Fibroblast of skin of left biceps (primary cell): Measurements from ENCODE around the gene LAMA3.

Experiments used
- DNase-seq, 2 experiments: peaks; one replicate each; pipeline ENCODE4 v3.0.0-alpha.2; 2013; ENCODE audit warnings: low read depth in 2 of 2

The LAMA3 gene

DNA sequence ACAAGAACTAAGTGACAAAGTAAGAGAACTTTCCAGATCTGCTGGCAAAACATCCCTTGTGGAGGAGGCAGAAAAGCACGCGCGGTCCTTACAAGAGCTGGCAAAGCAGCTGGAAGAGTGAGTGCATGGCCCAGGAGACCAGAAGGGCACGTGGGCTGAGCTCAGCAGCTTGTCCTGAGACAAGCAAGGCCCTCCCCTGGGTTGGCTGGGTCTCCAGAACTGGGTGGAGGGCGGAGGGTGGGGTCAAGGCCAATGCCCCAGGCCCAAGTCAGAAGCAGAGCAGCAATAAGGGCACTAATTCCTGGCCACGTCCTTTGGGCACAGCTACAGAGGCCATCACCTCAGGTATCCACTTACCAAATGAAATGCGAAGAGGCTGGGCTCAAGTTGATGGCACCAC is 214.7 kb downstream of the LAMA3 start:
- DNase-seq, result no peak

DNA sequence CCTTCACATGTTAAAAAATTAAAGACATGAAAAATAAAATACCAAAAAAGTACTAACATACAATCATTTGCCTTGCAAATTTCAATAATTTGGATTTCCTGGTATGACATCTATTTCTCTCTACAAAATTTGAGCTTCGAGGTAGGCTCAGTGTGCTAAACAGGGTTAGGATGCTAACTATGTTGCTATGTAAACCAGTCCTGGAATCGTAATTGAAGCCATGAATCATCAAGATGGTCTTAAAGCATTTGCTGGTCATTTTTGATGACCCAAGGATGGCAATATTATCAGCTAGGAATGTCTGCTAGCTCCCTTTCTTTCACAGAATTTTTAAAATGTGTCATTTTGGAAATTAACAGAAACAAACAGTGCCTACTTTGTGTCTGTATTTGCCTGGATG is 217.4 kb downstream of the LAMA3 start:
- DNase-seq, result no peak

DNA sequence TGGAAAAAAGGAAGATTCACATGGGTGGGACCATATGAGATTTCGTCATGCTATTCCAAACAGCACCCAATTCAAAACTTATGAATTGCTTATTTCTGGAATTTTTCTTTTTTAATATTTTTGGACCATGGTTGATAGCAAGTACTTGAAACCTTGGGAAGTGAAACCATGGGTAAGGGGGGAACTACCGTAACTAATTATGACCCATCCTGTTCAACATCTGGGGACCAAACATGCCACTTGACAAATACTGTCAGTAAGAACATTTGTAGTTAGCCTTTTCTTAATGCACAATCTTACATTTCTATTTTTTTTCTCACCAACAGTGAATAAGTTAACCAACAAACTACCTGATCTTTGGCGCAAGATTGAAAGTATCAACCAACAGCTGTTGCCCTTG is 219.6 kb downstream of the LAMA3 start:
- no peak for DNase-seq

GRCh38 chr18:23910032-23910431 is 220.8 kb downstream of the LAMA3 start:
- no peak for DNase-seq

- DNase-seq, result no peak
These were observed 223.1 kb downstream of the LAMA3 start for GRCh38 chr18:23912356-23912755.

DNA sequence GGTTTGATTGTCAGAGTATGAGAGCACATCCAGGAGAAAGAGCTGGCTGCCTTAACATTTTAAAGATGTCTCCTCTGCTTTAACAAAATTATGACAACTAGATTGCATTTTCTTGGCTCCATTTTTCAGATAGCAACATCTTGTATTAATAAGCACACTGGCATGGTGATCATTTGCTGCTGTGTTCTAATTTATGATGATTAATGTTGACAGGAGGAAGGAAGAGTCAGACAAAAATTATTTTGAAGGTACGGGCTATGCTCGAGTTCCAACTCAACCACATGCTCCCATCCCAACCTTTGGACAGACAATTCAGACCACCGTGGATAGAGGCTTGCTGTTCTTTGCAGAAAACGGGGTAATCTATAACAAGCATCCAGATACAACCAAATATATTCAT is 227.1 kb downstream of the LAMA3 start:
- peak in 1 of 2 experiments; percentile 34 for DNase-seq

DNA sequence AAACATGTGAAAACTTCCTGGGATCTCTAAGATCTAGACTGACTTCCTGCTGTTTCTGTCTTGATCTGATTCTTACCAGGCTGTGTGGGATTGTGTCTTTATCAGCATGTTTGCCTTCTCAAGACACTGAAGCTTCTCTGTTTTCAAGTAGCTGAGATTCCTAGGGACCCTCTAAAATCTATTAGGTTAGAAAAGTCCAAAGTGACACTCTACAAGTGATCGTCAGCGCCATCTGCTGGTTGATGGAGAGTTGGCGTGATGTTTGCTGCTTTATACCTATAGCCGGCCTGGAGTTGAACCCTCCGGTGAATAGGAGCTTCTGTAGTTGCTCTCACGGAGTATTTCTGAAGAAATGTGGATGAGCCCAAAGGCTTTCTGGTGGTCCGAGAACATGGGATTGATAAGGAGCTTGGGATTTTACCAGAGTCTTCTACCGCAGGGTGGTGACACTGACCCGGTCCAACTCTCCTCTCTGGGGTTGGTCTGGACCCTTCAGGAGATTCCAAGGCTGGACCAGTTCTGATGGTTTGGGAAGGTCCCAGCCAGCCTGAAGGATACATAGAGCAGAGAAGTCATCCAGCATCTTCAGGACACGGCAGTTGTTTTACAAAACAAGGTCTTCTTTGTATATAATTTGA is 229.3 kb downstream of the LAMA3 start:
- DNase-seq, result peak in 1 of 2 experiments; percentile 23

GRCh38 chr18:23920054-23920453 is 230.8 kb downstream of the LAMA3 start:
- DNase-seq, result no peak

DNA sequence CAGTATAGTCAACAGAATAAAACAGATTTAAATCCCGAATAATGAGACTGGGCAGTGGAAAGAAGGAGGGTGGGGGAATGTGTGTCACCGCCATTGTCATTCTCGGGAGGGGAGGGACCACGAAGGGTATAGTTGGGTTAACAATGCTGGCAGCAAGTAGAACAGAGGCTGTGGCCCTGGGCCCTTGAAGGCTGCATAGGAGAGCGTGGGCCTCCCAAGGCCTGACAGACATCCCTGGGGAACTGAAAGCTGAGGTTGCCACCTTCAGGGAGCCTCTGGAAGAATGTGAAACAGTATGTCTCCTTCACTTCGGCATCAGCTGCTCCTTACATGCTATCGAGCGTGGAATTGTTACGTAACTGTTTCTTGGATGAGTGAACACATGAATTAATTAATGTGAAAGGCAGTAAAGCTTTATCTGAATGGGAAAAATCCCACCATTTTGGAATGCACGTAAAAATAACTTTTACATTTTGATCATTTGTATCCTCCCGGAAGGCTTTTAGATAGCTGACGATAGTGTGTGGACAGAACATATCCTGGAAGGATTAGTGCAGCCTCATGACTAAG is 232.5 kb downstream of the LAMA3 start:
- DNase-seq, result no peak

GRCh38 chr18:23922939-23923338 is 233.7 kb downstream of the LAMA3 start:
- no peak for DNase-seq

- no peak for DNase-seq
These were observed 235.6 kb downstream of the LAMA3 start for GRCh38 chr18:23924813-23925212.

DNA sequence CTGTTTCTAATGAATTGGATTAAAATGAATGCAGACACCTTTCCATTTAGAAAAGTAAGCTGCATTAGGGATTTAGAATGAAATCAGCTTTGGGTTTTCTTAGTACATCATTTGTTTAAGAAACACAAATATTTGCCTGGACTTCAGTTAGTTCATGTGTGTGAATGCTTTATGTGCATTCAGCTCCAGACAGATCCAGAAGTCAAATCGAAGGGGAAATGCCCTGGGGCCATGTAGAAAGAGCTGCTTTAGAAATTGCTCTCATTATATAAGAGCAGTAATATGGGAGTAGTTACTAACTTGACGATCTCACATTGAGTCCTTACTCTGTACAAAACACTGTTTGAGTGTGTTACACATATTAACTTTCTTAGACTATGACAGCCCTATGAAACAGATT is 237.3 kb downstream of the LAMA3 start:
- DNase-seq, result no peak

- no peak for DNase-seq
These were observed 238.8 kb downstream of the LAMA3 start for GRCh38 chr18:23927821-23928746.

DNA sequence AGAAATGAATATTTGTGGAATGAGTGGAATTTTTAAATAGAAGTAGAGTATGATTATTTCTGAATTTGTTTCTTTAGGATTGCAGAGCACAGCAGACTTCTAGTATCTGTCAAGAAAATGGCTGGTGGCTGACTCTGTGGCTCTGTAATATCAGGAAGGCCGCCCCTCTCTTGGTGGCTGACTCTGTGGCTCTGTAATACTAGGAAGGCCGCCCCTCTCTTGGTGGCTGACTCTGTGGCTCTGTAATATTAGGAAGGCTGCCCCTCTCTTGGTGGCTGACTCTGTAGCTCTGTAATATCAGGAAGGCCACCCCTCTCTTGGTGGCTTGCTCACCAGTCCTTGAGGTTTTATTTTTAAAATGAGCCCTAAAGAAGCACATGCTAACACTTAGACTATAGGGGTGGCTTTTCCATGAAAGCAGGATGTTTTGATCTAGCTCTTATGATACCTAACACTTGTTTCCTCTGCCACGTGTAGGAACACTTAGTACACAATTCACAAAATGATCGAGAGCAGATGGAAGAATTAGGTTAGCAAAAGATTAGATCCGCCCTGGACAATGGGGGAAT is 240.2 kb downstream of the LAMA3 start:
- DNase-seq, result no peak

- no peak for DNase-seq
These were observed 240.7 kb downstream of the LAMA3 start for GRCh38 chr18:23930002-23930401.

GRCh38 chr18:23932385-23933067 is 243.3 kb downstream of the LAMA3 start:
- DNase-seq, result no peak

- DNase-seq, result peak; percentile 42 to 55
These were observed 244.2 kb downstream of the LAMA3 start for GRCh38 chr18:23933407-23933806.

- DNase-seq, result no peak
These were observed 245.0 kb downstream of the LAMA3 start for GRCh38 chr18:23934252-23934651.

GRCh38 chr18:23934863-23935262 is 245.6 kb downstream of the LAMA3 start:
- no peak for DNase-seq

DNA sequence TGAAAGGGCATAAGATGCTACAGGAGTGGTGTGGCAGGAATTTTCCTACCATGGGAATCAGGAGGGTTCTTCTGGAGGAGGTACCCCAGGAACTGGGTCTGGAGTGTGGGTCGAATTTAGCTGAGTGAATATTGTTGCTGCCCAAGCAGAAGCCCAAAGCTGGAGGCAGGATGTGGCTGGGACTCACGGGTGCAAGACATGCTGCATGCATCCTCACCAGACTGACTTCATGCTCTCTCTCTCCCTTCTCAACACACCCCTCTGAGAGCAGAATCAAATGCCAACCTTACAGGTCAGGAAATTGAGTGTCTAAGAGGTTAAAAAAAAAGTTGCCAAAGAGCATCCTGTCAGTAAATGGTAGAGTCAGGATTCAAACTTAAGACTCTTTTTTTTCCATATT is 246.6 kb downstream of the LAMA3 start:
- no peak for DNase-seq

GRCh38 chr18:23936381-23936958 is 247.2 kb downstream of the LAMA3 start:
- DNase-seq, result no peak
